Immature natural killer cell (primary cell): ENCODE measurements around the gene POLR3B. TPM values are rescaled to one million over a fixed set of nuclear protein-coding genes. Genes with fewer than 3 reads are reported as not detected.
"Not testable (repeated sequence)": the region's sequence is repeated elsewhere in the genome, so short reads cannot be mapped to it uniquely, and the experiment has no call there.

Source experiments
- DNase-seq, 3 donors: peaks; one replicate each; pipeline ENCODE4 v3.0.0; 2022; ENCODE audit warnings: mixed read lengths in 1 of 3
- H3K27ac Mint-ChIP-seq, 6 donors: one replicate each; pipeline ENCODE4 v1.8.0; 2020; ENCODE audit warnings: mixed read lengths in 6 of 6, mild to moderate bottlenecking in 5 of 6, inconsistent platforms in 4 of 6, moderate library complexity in 3 of 6
- H3K27me3 Mint-ChIP-seq, 3 donors: one replicate each; pipeline ENCODE4 v1.8.0; 2020 to 2021; ENCODE audit warnings: low read depth in 3 of 3, mild to moderate bottlenecking in 3 of 3, mixed read lengths in 3 of 3, moderate library complexity in 3 of 3, inconsistent platforms in 1 of 3
- H3K36me3 Mint-ChIP-seq, 3 donors: one replicate each; pipeline ENCODE4 v1.8.0; 2020; ENCODE audit warnings: mixed read lengths in 3 of 3, inconsistent platforms in 2 of 3, mild to moderate bottlenecking in 2 of 3
- H3K4me1 Mint-ChIP-seq, 2 donors: one replicate each; pipeline ENCODE4 v1.8.0; 2020; ENCODE audit warnings: inconsistent platforms in 2 of 2, mild to moderate bottlenecking in 2 of 2, mixed read lengths in 2 of 2, moderate library complexity in 1 of 2
- H3K4me3 Mint-ChIP-seq, 5 donors: one replicate each; pipeline ENCODE4 v1.8.0; 2020; ENCODE audit warnings: mild to moderate bottlenecking in 5 of 5, mixed read lengths in 5 of 5, inconsistent platforms in 3 of 5, moderate library complexity in 3 of 5
- H3K9me3 Mint-ChIP-seq, 6 donors: one replicate each; pipeline ENCODE4 v1.8.0; 2020; ENCODE audit warnings: mild to moderate bottlenecking in 6 of 6, mixed read lengths in 6 of 6, inconsistent platforms in 4 of 6, moderate library complexity in 3 of 6
- polyA plus RNA-seq, 3 donors: library from polyadenylated mRNA; unstranded; fragments of 300-500 nt; fragmentation: Illumina TruSeq; gene quantifications; one replicate each; pipeline ENCODE4 v1.2.3, GENCODE V29; 2021

Gene POLR3B
- polyA plus RNA-seq: 1 to 10 TPM in 2 of 3 donors, not detected in 1; 4.0 to 6.4 TPM

GRCh38 chr12:106357549-106358395, at the start of gene POLR3B:
Gene POLR3B, plus strand, starts transcription at chr12:106357748. Its CDS starts 132 bp downstream, at chr12:106357880.
- H3K4me3 Mint-ChIP-seq: peak within 1 kb of the TSS; percentile 91 to 95 (median 94)
- H3K36me3 Mint-ChIP-seq: no peaks in the 10 kb centered on the region
- peaks cover 12 to 13% (median 12%) of the 10 kb centered on the region in 3 donors for H3K27me3 Mint-ChIP-seq
- peak; percentile 97 for DNase-seq
- peaks cover 17 to 19% of the 10 kb centered on the region in 2 donors for H3K4me1 Mint-ChIP-seq
- peak within 1 kb of the TSS; percentile 75 to 91 (median 88) for H3K27ac Mint-ChIP-seq
- H3K9me3 Mint-ChIP-seq: no peaks in the 10 kb centered on the region

- no peak for DNase-seq
- Mint-ChIP-seq H3K4me1 (peaks cover 39 to 69% of the 10 kb centered on the region in 2 donors), H3K27me3 (peaks cover 4 to 7% (median 6%) of the 10 kb centered on the region in 3 donors), H3K36me3 (peaks cover 0 to 3% (median 0%) of the 10 kb centered on the region in 3 donors), H3K9me3 (no peaks in the 10 kb centered on the region), H3K27ac (peak overlapping the region in 2 of 6 donors; percentile 24 to 42), H3K4me3 (no peak overlapping the region)
These were observed 49.4 kb upstream of the POLR3B start for GRCh38 chr12:106308121-106308520.

GRCh38 chr12:106308611-106309010, 48.9 kb upstream of the POLR3B start:
- H3K36me3 Mint-ChIP-seq: peaks cover 0 to 3% (median 0%) of the 10 kb centered on the region in 3 donors
- peaks cover 35 to 64% of the 10 kb centered on the region in 2 donors for H3K4me1 Mint-ChIP-seq
- no peak for DNase-seq
- H3K9me3 Mint-ChIP-seq: no peaks in the 10 kb centered on the region
- H3K4me3 Mint-ChIP-seq: no peak overlapping the region
- peak overlapping the region in 3 of 6 donors; percentile 12 to 42 (median 24) for H3K27ac Mint-ChIP-seq
- peaks cover 0 to 4% (median 2%) of the 10 kb centered on the region in 3 donors for H3K27me3 Mint-ChIP-seq

- Mint-ChIP-seq H3K9me3 (no peaks in the 10 kb centered on the region), H3K4me1 (peaks cover 24 to 51% of the 10 kb centered on the region in 2 donors), H3K36me3 (peaks cover 0 to 7% (median 5%) of the 10 kb centered on the region in 3 donors), H3K27me3 (peaks cover 0 to 2% (median 0%) of the 10 kb centered on the region in 3 donors), H3K27ac (peak overlapping the region in 2 of 6 donors; percentile 18 to 54), H3K4me3 (no peak overlapping the region)
- no peak for DNase-seq
These were observed 47.7 kb upstream of the POLR3B start for GRCh38 chr12:106309671-106310505.

GRCh38 chr12:106310687-106311086, 46.9 kb upstream of the POLR3B start:
- Mint-ChIP-seq H3K27ac (peak overlapping the region in 2 of 6 donors; percentile 18 to 54), H3K4me3 (no peak overlapping the region), H3K36me3 (peaks cover 0 to 13% (median 13%) of the 10 kb centered on the region in 3 donors), H3K9me3 (no peaks in the 10 kb centered on the region), H3K27me3 (peaks cover 0 to 2% (median 0%) of the 10 kb centered on the region in 3 donors), H3K4me1 (peaks cover 16 to 43% of the 10 kb centered on the region in 2 donors)
- DNase-seq: no peak

- H3K27ac Mint-ChIP-seq: peak overlapping the region in 4 of 6 donors; percentile 2 to 66 (median 12)
- H3K4me1 Mint-ChIP-seq: peaks cover 13 to 39% of the 10 kb centered on the region in 2 donors
- no peak for DNase-seq
- H3K9me3 Mint-ChIP-seq: no peaks in the 10 kb centered on the region
- H3K27me3 Mint-ChIP-seq: peaks cover 0 to 2% (median 0%) of the 10 kb centered on the region in 3 donors
- no peak overlapping the region for H3K4me3 Mint-ChIP-seq
- peaks cover 0 to 18% (median 13%) of the 10 kb centered on the region in 3 donors for H3K36me3 Mint-ChIP-seq
These were observed 46.4 kb upstream of the POLR3B start for GRCh38 chr12:106311139-106311538.

GRCh38 chr12:106313413-106313812, 44.1 kb upstream of the POLR3B start:
- Mint-ChIP-seq H3K4me1 (peaks cover 10 to 25% of the 10 kb centered on the region in 2 donors), H3K36me3 (peaks cover 9 to 31% (median 18%) of the 10 kb centered on the region in 3 donors)
- not testable (repeated sequence) for H3K9me3 Mint-ChIP-seq, H3K27ac Mint-ChIP-seq, H3K4me3 Mint-ChIP-seq, DNase-seq, H3K27me3 Mint-ChIP-seq

GRCh38 chr12:106315523-106315922, 42.0 kb upstream of the POLR3B start:
- DNase-seq: no peak
- Mint-ChIP-seq H3K9me3 (no peaks in the 10 kb centered on the region), H3K4me3 (no peak overlapping the region), H3K27me3 (peaks cover 0 to 2% (median 0%) of the 10 kb centered on the region in 3 donors), H3K4me1 (peaks cover 9 to 12% of the 10 kb centered on the region in 2 donors), H3K27ac (peak overlapping the region in 1 of 6 donors; percentile 40), H3K36me3 (peaks cover 9 to 48% (median 22%) of the 10 kb centered on the region in 3 donors)

GRCh38 chr12:106317406-106318082, 40.0 kb upstream of the POLR3B start:
- Mint-ChIP-seq H3K27ac (no peak overlapping the region), H3K9me3 (no peaks in the 10 kb centered on the region), H3K36me3 (peaks cover 17 to 60% (median 30%) of the 10 kb centered on the region in 3 donors), H3K4me1 (peaks cover 0 to 1% of the 10 kb centered on the region in 2 donors), H3K27me3 (peaks cover 0 to 2% (median 0%) of the 10 kb centered on the region in 3 donors), H3K4me3 (no peak overlapping the region)
- no peak for DNase-seq

- Mint-ChIP-seq H3K9me3 (peaks cover 0 to 2% (median 0%) of the 10 kb centered on the region in 6 donors), H3K27ac (no peak overlapping the region), H3K36me3 (peaks cover 30 to 66% (median 37%) of the 10 kb centered on the region in 3 donors), H3K27me3 (no peaks in the 10 kb centered on the region), H3K4me3 (no peak overlapping the region), H3K4me1 (peaks cover 0 to 3% of the 10 kb centered on the region in 2 donors)
- no peak for DNase-seq
These were observed 36.3 kb upstream of the POLR3B start for GRCh38 chr12:106321139-106321850.

- no peak overlapping the region for H3K27ac Mint-ChIP-seq
- H3K4me3 Mint-ChIP-seq: no peak overlapping the region
- peaks cover 0 to 3% of the 10 kb centered on the region in 2 donors for H3K4me1 Mint-ChIP-seq
- no peak for DNase-seq
- no peaks in the 10 kb centered on the region for H3K27me3 Mint-ChIP-seq
- peaks cover 23 to 64% (median 33%) of the 10 kb centered on the region in 3 donors for H3K36me3 Mint-ChIP-seq
- H3K9me3 Mint-ChIP-seq: peaks cover 0 to 2% (median 0%) of the 10 kb centered on the region in 6 donors
These were observed 34.0 kb upstream of the POLR3B start for GRCh38 chr12:106323537-106323936.

- Mint-ChIP-seq H3K27me3 (no peaks in the 10 kb centered on the region), H3K9me3 (peaks cover 0 to 2% (median 0%) of the 10 kb centered on the region in 6 donors), H3K36me3 (peaks cover 25 to 54% (median 37%) of the 10 kb centered on the region in 3 donors), H3K4me1 (peaks cover 0 to 3% of the 10 kb centered on the region in 2 donors), H3K4me3 (no peak overlapping the region), H3K27ac (no peak overlapping the region)
- DNase-seq: no peak
These were observed 30.2 kb upstream of the POLR3B start for GRCh38 chr12:106327309-106327869.
